Keratinocyte (primary cell): ENCODE measurements around the gene NHLRC1. TPM values are rescaled to one million over a fixed set of nuclear protein-coding genes. Genes with fewer than 3 reads are reported as not detected.

Experiments used
- DNase-seq: peaks from one replicate; pipeline ENCODE4 v3.0.0-alpha.2; 2011; ENCODE audit warnings: low read depth, missing footprints, low spot score
- FAIRE-seq: peaks from 2 replicates; lab custom pipeline; 2011; peaks lifted over from hg19 to GRCh38; lab: Jason Lieb, UNC
- H2AFZ ChIP-seq: 2 replicates; pipeline ENCODE4 v1.6.0; 2012; ENCODE audit warnings: low read length, control low read depth, inconsistent platforms; ENCODE audit not compliant: control insufficient read depth
- H3K27ac ChIP-seq: 2 replicates; pipeline ENCODE4 v1.5.1; 2011; ENCODE audit warnings: low read length; ENCODE audit not compliant: control insufficient read depth, insufficient read depth
- H3K27me3 ChIP-seq: 3 replicates; pipeline ENCODE4 v1.6.0; 2011; ENCODE audit warnings: low read length; ENCODE audit not compliant: control insufficient read depth, insufficient read depth; ENCODE audit errors: extremely low read depth
- H3K36me3 ChIP-seq, 2 experiments: 2 replicates in 1 of 2; 3 replicates in 1 of 2; pipeline ENCODE4 v1.5.1; 2011; ENCODE audit warnings: low read length in 2 of 2, mild to moderate bottlenecking in 1 of 2; ENCODE audit not compliant: control insufficient read depth in 2 of 2, insufficient read depth in 2 of 2; ENCODE audit errors: extremely low read depth in 1 of 2
- H3K4me1 ChIP-seq: 3 replicates; pipeline ENCODE4 v1.5.1; 2011; ENCODE audit warnings: low read length; ENCODE audit not compliant: control insufficient read depth, insufficient read depth; ENCODE audit errors: extremely low read depth
- H3K4me2 ChIP-seq: 3 replicates; pipeline ENCODE4 v1.6.0; 2011; ENCODE audit warnings: low read depth, low read length; ENCODE audit not compliant: control insufficient read depth, insufficient read depth; ENCODE audit errors: extremely low read depth
- H3K4me3 ChIP-seq, 3 experiments: fragments of 200-600 bp in 1 of 3; sonication (generic) in 1 of 3; 2 replicates in 2 of 3; 3 replicates in 1 of 3; pipeline ENCODE4 v1.5.1; 2011 to 2016; ENCODE audit warnings: low read length in 3 of 3, mild to moderate bottlenecking in 3 of 3, control low read depth in 2 of 3, inconsistent platforms in 1 of 3, low read depth in 1 of 3, mixed read lengths in 1 of 3, mixed run types in 1 of 3, moderate library complexity in 1 of 3; ENCODE audit not compliant: control insufficient read depth in 2 of 3, insufficient read depth in 2 of 3; ENCODE audit errors: extremely low read depth in 1 of 3
- H3K79me2 ChIP-seq: 2 replicates; pipeline ENCODE4 v1.6.0; 2012; ENCODE audit warnings: low read length; ENCODE audit not compliant: control insufficient read depth, insufficient read depth
- H3K9ac ChIP-seq: 3 replicates; pipeline ENCODE4 v1.6.0; 2011; ENCODE audit warnings: low read length; ENCODE audit not compliant: control insufficient read depth, insufficient read depth; ENCODE audit errors: extremely low read depth
- H3K9me1 ChIP-seq: 3 replicates; pipeline ENCODE4 v1.6.0; 2011; ENCODE audit warnings: low read length; ENCODE audit not compliant: control insufficient read depth, insufficient read depth; ENCODE audit errors: extremely low read depth
- H3K9me3 ChIP-seq: 2 replicates; pipeline ENCODE4 v1.5.1; 2012; ENCODE audit warnings: low read depth, low read length; ENCODE audit not compliant: control insufficient read depth
- H4K20me1 ChIP-seq: 3 replicates; pipeline ENCODE4 v1.6.0; 2011; ENCODE audit warnings: low read length; ENCODE audit not compliant: control insufficient read depth, insufficient read depth; ENCODE audit errors: extremely low read depth
- EZH2 ChIP-seq: IDR thresholded peaks from one replicate; pipeline ENCODE4 v1.6.1; 2012; ENCODE audit warnings: inconsistent platforms, mild to moderate bottlenecking, low read length, moderate library complexity
- dilution Hi-C: fragments of 300-500 bp; cut with MboI; formaldehyde crosslinking; loops from one replicate; pipeline ENCODE4 v1.7.0; 2020; ENCODE audit warnings: low sequenced_read_pairs; ENCODE audit not compliant: extremely low pct_ligation_motif_present
- polyA plus RNA-seq, 5 experiments: library from polyadenylated mRNA; depleted of rRNA in 3 of 5; stranded (reverse) in 3 of 5; stranded (forward) in 1 of 5; unstranded in 1 of 5; fragments of >200 nt; gene quantifications; 1 replicate in 1 of 5; 2 replicates in 3 of 5; 3 replicates in 1 of 5; pipeline versions ENCODE4 v1.2.1 to v1.2.3, GENCODE V29; 2011 to 2012; ENCODE audit warnings: missing spikeins in 2 of 5, low read depth in 1 of 5, low replicate concordance in 1 of 5
- TF ChIP-seq, protein P1 (sequence below), 3 experiments: IDR thresholded peaks in 1 of 3; conservative IDR thresholded peaks in 1 of 3; optimal IDR thresholded peaks in 1 of 3; 2 replicates in 2 of 3; 3 replicates in 1 of 3; pipeline versions ENCODE3 to v1.5.1; 2011; ENCODE audit warnings: low read length in 3 of 3, mild to moderate bottlenecking in 3 of 3, moderate library complexity in 2 of 3, control low read depth in 1 of 3, inconsistent platforms in 1 of 3; ENCODE audit not compliant: insufficient read depth in 2 of 3; ENCODE audit errors: extremely low read depth in 1 of 3

Gene NHLRC1
- polyA plus RNA-seq, 1 donor (not counting 4 experiments of a cell fraction or from before 2014, with no cell fraction given), result 1.2 TPM

DNA sequence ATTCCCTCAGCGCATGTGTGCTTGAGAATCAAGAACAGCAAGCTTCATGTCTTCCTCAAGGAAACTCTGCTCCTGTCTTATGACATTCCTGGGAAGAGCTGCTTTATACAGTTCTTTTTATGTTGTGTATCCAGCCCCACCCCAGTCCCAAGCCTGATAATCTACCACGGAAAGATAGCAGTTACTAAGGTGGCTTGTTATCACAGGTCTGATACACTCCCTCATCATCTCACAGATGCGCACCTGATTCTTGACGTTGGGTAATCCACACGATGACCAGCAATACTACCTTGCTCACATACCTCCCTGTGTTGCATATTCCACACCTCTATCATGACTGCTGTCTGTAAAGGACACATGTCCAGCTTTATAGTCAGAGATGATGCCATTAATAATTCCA is 3.2 kb downstream of the NHLRC1 start:
- H4K20me1 ChIP-seq, result no peaks in the 10 kb centered on the region
- H3K4me3 ChIP-seq, result no peak overlapping the region
- no peak overlapping the region for H2AFZ ChIP-seq
- no peaks in the 10 kb centered on the region for H3K27me3 ChIP-seq
- TF ChIP-seq, protein P1, sequence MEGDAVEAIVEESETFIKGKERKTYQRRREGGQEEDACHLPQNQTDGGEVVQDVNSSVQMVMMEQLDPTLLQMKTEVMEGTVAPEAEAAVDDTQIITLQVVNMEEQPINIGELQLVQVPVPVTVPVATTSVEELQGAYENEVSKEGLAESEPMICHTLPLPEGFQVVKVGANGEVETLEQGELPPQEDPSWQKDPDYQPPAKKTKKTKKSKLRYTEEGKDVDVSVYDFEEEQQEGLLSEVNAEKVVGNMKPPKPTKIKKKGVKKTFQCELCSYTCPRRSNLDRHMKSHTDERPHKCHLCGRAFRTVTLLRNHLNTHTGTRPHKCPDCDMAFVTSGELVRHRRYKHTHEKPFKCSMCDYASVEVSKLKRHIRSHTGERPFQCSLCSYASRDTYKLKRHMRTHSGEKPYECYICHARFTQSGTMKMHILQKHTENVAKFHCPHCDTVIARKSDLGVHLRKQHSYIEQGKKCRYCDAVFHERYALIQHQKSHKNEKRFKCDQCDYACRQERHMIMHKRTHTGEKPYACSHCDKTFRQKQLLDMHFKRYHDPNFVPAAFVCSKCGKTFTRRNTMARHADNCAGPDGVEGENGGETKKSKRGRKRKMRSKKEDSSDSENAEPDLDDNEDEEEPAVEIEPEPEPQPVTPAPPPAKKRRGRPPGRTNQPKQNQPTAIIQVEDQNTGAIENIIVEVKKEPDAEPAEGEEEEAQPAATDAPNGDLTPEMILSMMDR (optimal IDR thresholded peaks at IDR 0.05 in 1 of 3, IDR thresholded peaks at IDR 0.05 in 1 of 3, conservative IDR thresholded peaks at IDR 0.05 in 1 of 3; ENCODE audit: extremely low read depth in 1 of 3, insufficient read depth in 2 of 3, low read length in 3 of 3), result no peak
- TF ChIP-seq EZH2, result no peak
- peak; percentile 86 for FAIRE-seq
- peak overlapping the region; percentile 19 for H3K9ac ChIP-seq
- H3K79me2 ChIP-seq, result no peaks in the 10 kb centered on the region
- DNase-seq, result peak; percentile 28
- H3K27ac ChIP-seq, result peak overlapping the region; percentile 13
- no peaks in the 10 kb centered on the region for H3K36me3 ChIP-seq
- peaks cover 26% of the 10 kb centered on the region for H3K4me1 ChIP-seq
- no peak overlapping the region for H3K4me2 ChIP-seq
- no peaks in the 10 kb centered on the region for H3K9me1 ChIP-seq
- peaks cover 3% of the 10 kb centered on the region for H3K9me3 ChIP-seq
- dilution Hi-C loops, result no loop called here

DNA sequence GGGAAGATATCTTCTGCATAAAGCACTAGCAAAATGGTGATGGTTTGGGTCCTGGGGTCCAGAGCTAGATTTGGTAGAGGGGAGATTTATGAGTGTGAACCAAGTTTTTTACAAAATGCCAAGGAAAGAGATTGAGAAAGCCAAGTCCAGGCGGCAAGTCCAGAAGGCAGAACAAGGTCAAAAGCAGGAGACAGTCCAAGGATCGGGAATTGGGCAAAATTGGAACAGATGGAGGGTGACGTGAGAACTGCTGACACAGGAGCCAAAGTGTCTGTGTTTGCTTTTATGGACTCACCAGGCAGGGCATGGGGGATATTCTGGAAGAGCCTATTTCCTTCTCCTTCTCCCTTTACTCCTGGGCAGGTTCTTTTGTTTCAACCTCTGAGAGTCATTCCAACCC is 4.1 kb downstream of the NHLRC1 start:
- TF ChIP-seq, protein P1 (optimal IDR thresholded peaks at IDR 0.05 in 1 of 3, IDR thresholded peaks at IDR 0.05 in 1 of 3, conservative IDR thresholded peaks at IDR 0.05 in 1 of 3; ENCODE audit: extremely low read depth in 1 of 3, insufficient read depth in 2 of 3, low read length in 3 of 3), result no peak
- TF ChIP-seq EZH2, result no peak

More for the DNA sequence above, 4.1 kb downstream of the NHLRC1 start:
- no peaks in the 10 kb centered on the region for H3K79me2 ChIP-seq
- peaks cover 3% of the 10 kb centered on the region for H3K9me3 ChIP-seq
- H2AFZ ChIP-seq, result no peak overlapping the region
- DNase-seq (no peak), FAIRE-seq (no peak)
- no peak overlapping the region for H3K4me3 ChIP-seq
- H3K27ac ChIP-seq, result no peak overlapping the region
- H3K9ac ChIP-seq, result no peak overlapping the region
- no peaks in the 10 kb centered on the region for H4K20me1 ChIP-seq
- no peaks in the 10 kb centered on the region for H3K27me3 ChIP-seq
- H3K4me1 ChIP-seq, result peaks cover 26% of the 10 kb centered on the region
- dilution Hi-C loops, result no loop called here
- no peak overlapping the region for H3K4me2 ChIP-seq
- no peaks in the 10 kb centered on the region for H3K36me3 ChIP-seq
- no peaks in the 10 kb centered on the region for H3K9me1 ChIP-seq
